Right lobe of liver (tissue), 6 donors: ENCODE results near the gene GREB1. TPM values are rescaled to one million over a fixed set of nuclear protein-coding genes. Genes with fewer than 3 reads are reported as not detected.
A peak's percentile ranks its signal among the peaks of the same experiment; 100 is the strongest.

ENCODE experiments used
- ATAC-seq, 4 donors: fragments of 200-7000 bp; cut with Tn5 transposase; one replicate each; pipeline ENCODE4 v1.9.1; 2020; ENCODE audit warnings: mild to moderate bottlenecking in 4 of 4, moderate library complexity in 4 of 4
- DNase-seq, 3 donors: peaks; one replicate each; pipeline ENCODE4 v3.0.0-alpha.2; 2020
- H3K27ac ChIP-seq, 3 donors: fragments of 200-600 bp; one replicate each; pipeline ENCODE4 v1.8.0; 2022
- H3K27me3 ChIP-seq, 2 donors: fragments of 200-600 bp; one replicate each; pipeline ENCODE4 v1.8.0; 2022
- H3K36me3 ChIP-seq, 4 donors: fragments of 200-600 bp; sonication (generic) in 1 of 4; one replicate each; pipeline versions ENCODE4 v1.5.1 to v1.8.0; 2017 to 2022; ENCODE audit warnings: control low read depth in 1 of 4
- H3K4me1 ChIP-seq, 4 donors: fragments of 200-600 bp; sonication (generic) in 1 of 4; one replicate each; pipeline versions ENCODE4 v1.5.1 to v1.8.0; 2017 to 2022; ENCODE audit warnings: control low read depth in 1 of 4
- H3K4me3 ChIP-seq, 3 donors: fragments of 200-600 bp; one replicate each; pipeline ENCODE4 v1.8.0; 2022
- H3K9me3 ChIP-seq, 4 donors: fragments of 200-600 bp; sonication (generic) in 1 of 4; one replicate each; pipeline versions ENCODE4 v1.5.1 to v1.8.0; 2017 to 2022; ENCODE audit warnings: control low read depth in 1 of 4
- POLR2A ChIP-seq: fragments of 450-650 bp; IDR thresholded peaks from one replicate; pipeline ENCODE4 v1.6.1; 2017; ENCODE audit warnings: antibody characterized with exemption, mild to moderate bottlenecking
- WGBS: methylation state at CpG from one replicate; pipeline ENCODE4 v1.1.6; 2018; ENCODE audit warnings: low coverage, low lambda C conversion rate; ENCODE audit not compliant: insufficient coverage; ENCODE audit errors: missing lambda C conversion rate; 5-methylcytosine and 5-hydroxymethylcytosine counted together
- intact Hi-C, 2 donors: fragments of 100-400 bp; cut with DNase I; formaldehyde crosslinking; loops; one replicate each; pipeline versions ENCODE4 v1.11.2 to v1.14.1; 2022
- total RNA-seq, 6 experiments: library from RNA; depleted of rRNA in 2 of 6; stranded (reverse); fragments of >200 nt in 2 of 6; fragmentation: NEBNext Ultra II Directional in 3 of 6; extraction: Animal tissue kit (Norgen Biotek cat#: 25700) in 3 of 6; gene quantifications; one replicate each; pipeline versions ENCODE4 v1.1.0 to v1.2.4, GENCODE V29; 2016 to 2023
- TF ChIP-seq, protein P1 (sequence below), 4 donors: fragments of 200-600 bp in 3 of 4; fragments of 450-650 bp in 1 of 4; IDR thresholded peaks; one replicate each; pipeline versions ENCODE4 v1.5.1 to v1.8.0; 2016 to 2022; ENCODE audit warnings: antibody characterized with exemption in 4 of 4, mild to moderate bottlenecking in 2 of 4
- donor health status: DM: no; HTN: yes; CAD: no.
- donor health status: DM: no; HTN: no; CAD: no.
- donor health status: DM: no; HTN: no; CAD: no.
- donor health status: DM: no; HTN: yes; CAD: no.
- donor health status: DM: no; HTN: yes; CAD: no.

Gene GREB1
- total RNA-seq, 6 experiments from 2014 or later = 1.6 to 19.5 (median 6.5) TPM

DNA sequence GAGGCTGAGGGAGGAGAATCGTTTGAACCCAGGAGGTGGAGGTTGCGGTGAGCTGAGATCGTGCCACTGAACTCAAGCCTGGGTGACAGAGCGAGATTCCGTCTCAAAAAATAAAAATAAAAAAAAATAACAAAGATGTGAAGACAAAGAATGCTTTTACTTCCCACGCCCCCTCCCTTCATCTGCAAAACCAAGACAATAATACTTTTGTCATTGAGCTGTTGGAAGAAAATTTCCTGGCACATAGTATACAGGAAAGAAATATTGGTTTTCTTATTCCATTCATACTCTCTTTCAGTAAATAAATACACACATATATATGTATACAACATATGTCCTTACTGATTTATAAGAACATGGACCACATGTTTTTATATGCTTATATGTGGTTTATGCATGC is 12.2 kb downstream of the GREB1 start:
- no peak overlapping the region for H3K4me3 ChIP-seq
- no peak overlapping the region for H3K27ac ChIP-seq
- no peaks in the 10 kb centered on the region for H3K9me3 ChIP-seq
- ATAC-seq (no peak), DNase-seq (no peak)
- WGBS = 82% methylated on average over 6 of the region's 6 CpGs
- H3K4me1 ChIP-seq = peaks cover 0 to 29% (median 3%) of the 10 kb centered on the region in 4 donors
- H3K36me3 ChIP-seq = no peaks in the 10 kb centered on the region
- intact Hi-C loops = no loop called here
- no peaks in the 10 kb centered on the region for H3K27me3 ChIP-seq
- no peak for TF ChIP-seq POLR2A
- TF ChIP-seq, protein P1, sequence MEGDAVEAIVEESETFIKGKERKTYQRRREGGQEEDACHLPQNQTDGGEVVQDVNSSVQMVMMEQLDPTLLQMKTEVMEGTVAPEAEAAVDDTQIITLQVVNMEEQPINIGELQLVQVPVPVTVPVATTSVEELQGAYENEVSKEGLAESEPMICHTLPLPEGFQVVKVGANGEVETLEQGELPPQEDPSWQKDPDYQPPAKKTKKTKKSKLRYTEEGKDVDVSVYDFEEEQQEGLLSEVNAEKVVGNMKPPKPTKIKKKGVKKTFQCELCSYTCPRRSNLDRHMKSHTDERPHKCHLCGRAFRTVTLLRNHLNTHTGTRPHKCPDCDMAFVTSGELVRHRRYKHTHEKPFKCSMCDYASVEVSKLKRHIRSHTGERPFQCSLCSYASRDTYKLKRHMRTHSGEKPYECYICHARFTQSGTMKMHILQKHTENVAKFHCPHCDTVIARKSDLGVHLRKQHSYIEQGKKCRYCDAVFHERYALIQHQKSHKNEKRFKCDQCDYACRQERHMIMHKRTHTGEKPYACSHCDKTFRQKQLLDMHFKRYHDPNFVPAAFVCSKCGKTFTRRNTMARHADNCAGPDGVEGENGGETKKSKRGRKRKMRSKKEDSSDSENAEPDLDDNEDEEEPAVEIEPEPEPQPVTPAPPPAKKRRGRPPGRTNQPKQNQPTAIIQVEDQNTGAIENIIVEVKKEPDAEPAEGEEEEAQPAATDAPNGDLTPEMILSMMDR (IDR thresholded peaks at IDR 0.05) = no peak

DNA sequence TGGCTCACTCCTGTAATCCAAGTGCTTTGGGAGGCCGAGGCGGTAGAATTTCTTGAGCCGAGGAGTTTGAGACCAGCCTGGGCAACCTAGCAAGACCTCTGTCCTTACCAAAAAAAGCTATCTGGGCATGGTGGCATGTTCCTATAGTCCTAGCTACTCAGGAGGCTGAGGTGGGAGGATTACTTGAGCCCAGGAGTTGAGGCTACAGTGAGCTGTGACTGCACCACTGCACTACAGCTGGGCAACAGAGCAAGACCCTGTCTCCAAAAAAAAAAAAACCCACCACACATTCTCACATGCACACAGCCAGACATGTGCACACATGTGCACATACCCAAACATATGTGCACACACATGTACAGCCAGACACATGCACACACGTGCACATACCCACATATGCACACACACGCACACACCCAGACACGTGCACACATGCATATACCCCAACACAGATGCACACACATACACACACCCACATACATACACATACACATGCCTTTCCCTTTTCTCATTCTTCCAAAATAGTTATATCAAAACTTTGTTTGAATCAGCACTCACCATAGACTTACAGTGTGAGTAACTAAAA is 14.2 kb downstream of the GREB1 start:
- intact Hi-C loops = no loop called here
- no peak for TF ChIP-seq POLR2A
- TF ChIP-seq, protein P1 (IDR thresholded peaks at IDR 0.05) = no peak
- ATAC-seq (no peak), DNase-seq (no peak)
- WGBS = 74% methylated on average over 6 of the region's 6 CpGs
- Histone ChIP-seq H3K36me3 (no peaks in the 10 kb centered on the region), H3K27ac (no peak overlapping the region), H3K4me3 (no peak overlapping the region), H3K27me3 (no peaks in the 10 kb centered on the region), H3K9me3 (no peaks in the 10 kb centered on the region), H3K4me1 (peaks cover 0 to 11% (median under 1%) of the 10 kb centered on the region in 4 donors)

DNA sequence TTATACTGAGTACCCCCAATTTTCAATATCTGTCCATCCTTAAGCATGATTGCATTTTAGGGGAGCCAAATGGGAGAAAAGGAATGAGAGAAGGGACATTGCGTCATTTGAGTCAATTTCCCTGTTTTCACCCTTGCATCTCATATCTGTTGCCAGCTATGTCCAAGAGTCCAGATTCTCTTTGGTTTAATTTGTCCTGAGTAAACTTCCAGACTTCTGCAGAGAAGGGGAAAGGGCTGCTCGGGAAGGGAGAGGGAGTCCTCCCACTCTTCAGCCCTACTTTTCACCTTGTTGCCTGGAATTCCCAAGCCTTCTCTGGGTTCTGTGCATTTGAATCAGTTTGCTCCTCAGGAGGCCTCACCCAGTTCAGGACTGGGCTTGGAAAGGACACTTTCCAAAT is 16.5 kb downstream of the GREB1 start:
- Histone ChIP-seq H3K36me3 (no peaks in the 10 kb centered on the region), H3K4me1 (peaks cover 0 to 11% (median 0%) of the 10 kb centered on the region in 4 donors), H3K9me3 (no peaks in the 10 kb centered on the region), H3K27me3 (no peaks in the 10 kb centered on the region), H3K27ac (peak overlapping the region in 1 of 3 donors; percentile 51), H3K4me3 (no peak overlapping the region)
- ATAC-seq (peak; percentile 45 to 87 (median 77)), DNase-seq (no peak)
- intact Hi-C loops = no loop called here
- WGBS = 43% methylated on average over 2 of the region's 2 CpGs
- TF ChIP-seq, protein P1 (IDR thresholded peaks at IDR 0.05) = no peak
- no peak for TF ChIP-seq POLR2A

DNA sequence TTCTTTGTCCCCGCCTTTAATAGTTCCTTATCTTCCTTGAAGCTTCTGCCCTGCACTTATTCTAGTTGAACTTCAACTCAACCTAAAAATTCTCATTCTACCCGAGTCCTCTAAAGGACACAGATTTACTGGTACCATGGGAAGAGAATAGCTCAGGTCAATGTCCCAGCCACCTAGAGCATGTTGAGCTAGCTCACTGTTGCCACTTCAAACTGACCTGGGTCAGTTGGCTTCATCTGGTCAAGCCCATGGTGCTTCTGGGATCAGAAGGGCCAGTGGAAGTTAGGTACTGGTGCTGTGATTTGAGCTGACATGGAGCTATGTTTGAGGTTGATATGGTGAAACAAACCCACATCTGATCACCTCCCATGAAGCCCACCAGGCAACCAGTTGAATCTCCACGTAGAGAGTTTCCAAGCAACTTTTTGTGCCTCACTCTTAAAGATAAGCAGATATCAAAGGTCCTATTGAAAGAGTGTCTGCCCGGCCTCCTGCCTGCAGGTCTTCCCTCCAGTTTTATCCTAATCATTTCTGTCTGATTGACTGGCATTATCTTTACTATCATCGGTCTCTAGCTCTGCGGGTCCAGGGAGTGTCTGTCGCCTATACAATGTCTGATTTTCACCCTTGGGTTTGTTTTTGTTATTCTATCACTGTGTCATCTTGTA is 17.2 kb downstream of the GREB1 start:
- Histone ChIP-seq H3K4me3 (no peak overlapping the region), H3K27ac (peak overlapping the region in 1 of 3 donors; percentile 51), H3K36me3 (no peaks in the 10 kb centered on the region), H3K4me1 (peaks cover 0 to 11% (median 0%) of the 10 kb centered on the region in 4 donors), H3K9me3 (no peaks in the 10 kb centered on the region), H3K27me3 (no peaks in the 10 kb centered on the region)
- ATAC-seq (peak in 3 of 4 donors; percentile 59 to 87 (median 63)), DNase-seq (no peak)
- WGBS = 69% methylated on average over 6 of the region's 7 CpGs
- intact Hi-C loops = no loop called here
- TF ChIP-seq POLR2A = no peak

DNA sequence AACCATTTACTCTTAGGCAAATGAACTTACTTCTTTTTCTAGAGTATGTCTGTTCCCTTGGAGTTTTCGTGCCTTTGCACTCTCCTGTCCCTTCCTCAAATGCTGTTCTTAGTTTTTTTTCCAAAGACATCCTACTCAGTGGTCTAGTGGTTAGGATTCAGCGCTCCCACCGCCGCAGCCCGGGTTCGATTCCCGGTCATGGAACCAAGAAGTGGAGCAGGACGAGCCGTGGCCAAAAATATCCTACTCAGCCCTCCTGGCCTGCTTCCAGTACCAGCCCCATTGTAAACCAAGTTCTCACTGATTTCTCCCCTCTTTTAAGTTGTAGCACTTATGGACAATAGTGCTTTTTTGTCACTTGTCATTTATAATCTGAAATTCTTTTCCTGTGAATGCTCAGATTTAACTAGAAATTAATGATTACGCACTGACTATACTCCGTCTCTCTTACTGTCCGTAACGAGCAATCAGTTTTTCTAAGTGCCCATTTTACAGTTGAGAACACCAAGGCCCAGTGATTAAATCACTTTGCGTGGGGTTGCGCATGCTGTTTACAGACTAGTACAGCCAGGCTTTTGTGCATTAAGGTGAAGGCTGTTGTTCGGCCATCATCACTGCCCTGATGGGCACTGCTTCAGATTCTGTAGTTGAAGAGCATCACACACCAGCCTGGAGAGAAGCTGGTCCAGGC is 17.9 kb downstream of the GREB1 start:
- H3K27ac ChIP-seq = no peak overlapping the region
- TF ChIP-seq POLR2A = no peak
- TF ChIP-seq, protein P1 (IDR thresholded peaks at IDR 0.05) = no peak
- ATAC-seq (no peak), DNase-seq (no peak)
- H3K4me1 ChIP-seq = peaks cover 0 to 11% (median 0%) of the 10 kb centered on the region in 4 donors
- H3K4me3 ChIP-seq = no peak overlapping the region
- no peaks in the 10 kb centered on the region for H3K36me3 ChIP-seq
- intact Hi-C loops = no loop called here
- no peaks in the 10 kb centered on the region for H3K9me3 ChIP-seq
- no peaks in the 10 kb centered on the region for H3K27me3 ChIP-seq
- WGBS = 93% methylated on average over 11 of the region's 16 CpGs
